Measurements from ENCODE around the gene CPA1.

CPA1 gene

GRCh38 chr7:130426564-130426963 lies 46.3 kb downstream of the CPA1 start:
- no peak for DNase-seq (ENCODE audit: low spot score)

GRCh38 chr7:130429019-130429418 lies 48.7 kb downstream of the CPA1 start:
- no peak for DNase-seq (ENCODE audit: low spot score)

GRCh38 chr7:130430115-130430514 lies 49.8 kb downstream of the CPA1 start:
- DNase-seq (ENCODE audit: low spot score): no peak

GRCh38 chr7:130430841-130431666 lies 50.8 kb downstream of the CPA1 start:
- peak; percentile 2 for DNase-seq (ENCODE audit: low spot score)

- peak; percentile 52 for DNase-seq (ENCODE audit: low spot score)
Measured at GRCh38 chr7:130432886-130433285, 52.6 kb downstream of the CPA1 start.

GRCh38 chr7:130433301-130433700 lies 53.0 kb downstream of the CPA1 start:
- no peak for DNase-seq (ENCODE audit: low spot score)

- DNase-seq (ENCODE audit: low spot score): no peak
Measured at GRCh38 chr7:130435311-130435854, 55.1 kb downstream of the CPA1 start.

GRCh38 chr7:130436253-130436652 lies 56.0 kb downstream of the CPA1 start:
- DNase-seq (ENCODE audit: low spot score): no peak
